HepG2 (cell line): Measurements from ENCODE around the gene CCDC192. TPM values are rescaled to one million over a fixed set of nuclear protein-coding genes. Genes with fewer than 3 reads are reported as not detected.
A peak's percentile ranks its signal among the peaks of the same experiment; 100 is the strongest.

ENCODE experiments used
- ATAC-seq: fragments of 200-7000 bp; cut with Tn5 transposase; 3 replicates; pipeline ENCODE4 v1.9.1; 2020; ENCODE audit warnings: mild to moderate bottlenecking, moderate library complexity
- BruUV-seq: library from RNA; stranded (reverse); fragments of 400-500 nt; replicated peaks from 2 replicates; lab custom pipeline; 2021; lab: Mats Ljungman, UMichigan
- CTCF ChIA-PET: fragments of 300-600 bp; formaldehyde crosslinking; extraction: SDS; loops from one replicate; lab custom pipeline; 2021; ENCODE audit warnings: low total read pairs, inconsistent platforms, low intra/inter-chr PET ratio; lab: Yijun Ruan, JAX
- POLR2A ChIA-PET: fragments of 350-600 bp; sonication (Branson Sonifier 250); formaldehyde crosslinking; loops from one replicate; lab custom pipeline; 2020; ENCODE audit warnings: antibody characterized with exemption, inconsistent platforms; lab: Yijun Ruan, JAX
- DNase-seq: peaks from one replicate; pipeline ENCODE4 v3.0.0-alpha.2; 2015; ENCODE audit warnings: low spot score
- FAIRE-seq: peaks from 3 replicates; lab custom pipeline; 2011; peaks lifted over from hg19 to GRCh38; lab: Jason Lieb, UNC
- H2AFZ ChIP-seq: one replicate; pipeline ENCODE4 v1.6.1; 2011; ENCODE audit warnings: low read length, inconsistent platforms
- H3K27ac ChIP-seq: fragments of 300-600 bp; 3 replicates; pipeline ENCODE4 v1.8.0; 2011; ENCODE audit warnings: mixed run types, mild to moderate bottlenecking, mixed read lengths, low read length, inconsistent platforms; ENCODE audit not compliant: insufficient read depth; ENCODE audit errors: extremely low read length
- H3K27me3 ChIP-seq, 2 experiments: fragments of 200-600 bp in 1 of 2; 2 replicates in 1 of 2; 3 replicates in 1 of 2; pipeline versions ENCODE4 v1.6.0 to v1.8.0; 2011; ENCODE audit warnings: low read length in 2 of 2, mild to moderate bottlenecking in 2 of 2, moderate library complexity in 2 of 2, inconsistent platforms in 1 of 2; ENCODE audit not compliant: insufficient read depth in 2 of 2, control insufficient read depth in 1 of 2
- H3K36me3 ChIP-seq, 2 experiments: fragments of 200-600 bp in 1 of 2; replicated peaks in 1 of 2; 2 replicates in 1 of 2; 3 replicates in 1 of 2; pipeline versions ENCODE4 v1.5.1 to v1.8.0; 2011; ENCODE audit warnings: low read length in 2 of 2, inconsistent platforms in 1 of 2; ENCODE audit not compliant: insufficient read depth in 2 of 2, control insufficient read depth in 1 of 2
- H3K4me1 ChIP-seq: 2 replicates; pipeline ENCODE4 v1.5.1; 2012; ENCODE audit warnings: low read length, inconsistent platforms; ENCODE audit not compliant: insufficient read depth
- H3K4me2 ChIP-seq: 2 replicates; pipeline ENCODE4 v1.6.0; 2011; ENCODE audit warnings: low read depth, low read length, inconsistent platforms
- H3K4me3 ChIP-seq, 3 experiments: fragments of 200-600 bp in 1 of 3; sonication (generic), shearing (Covaris generic) in 1 of 3; replicated peaks in 1 of 3; 2 replicates each; pipeline ENCODE4 v1.5.1; 2011 to 2016; ENCODE audit warnings: low read length in 3 of 3, inconsistent platforms in 2 of 3, low read depth in 2 of 3, mild to moderate bottlenecking in 2 of 3, control low read depth in 1 of 3, mixed read lengths in 1 of 3; ENCODE audit not compliant: insufficient read depth in 1 of 3
- H3K79me2 ChIP-seq: one replicate; pipeline ENCODE4 v1.6.1; 2011; ENCODE audit warnings: low read length, inconsistent platforms; ENCODE audit not compliant: insufficient read depth
- H3K9ac ChIP-seq: 2 replicates; pipeline ENCODE4 v1.6.0; 2011; ENCODE audit warnings: mild to moderate bottlenecking, low read depth, low read length, inconsistent platforms; ENCODE audit not compliant: insufficient read depth
- H3K9me3 ChIP-seq: 2 replicates; pipeline ENCODE4 v1.5.1; 2012; ENCODE audit warnings: mild to moderate bottlenecking, low read length
- H4K20me1 ChIP-seq: 2 replicates; pipeline ENCODE4 v1.6.0; 2011; ENCODE audit warnings: inconsistent platforms, mild to moderate bottlenecking, low read length, moderate library complexity; ENCODE audit not compliant: insufficient read depth
- FOSL2 ChIP-seq: sonication (generic); formaldehyde crosslinking; IDR thresholded peaks from 2 replicates; pipeline ENCODE4 v1.4.0; 2020; ENCODE audit warnings: missing genetic modification reagents
- HOXD1 ChIP-seq: sonication (generic); formaldehyde crosslinking; IDR thresholded peaks from 2 replicates; pipeline ENCODE4 v1.5.0; 2020; ENCODE audit warnings: missing genetic modification reagents
- KDM4B ChIP-seq: sonication (generic); formaldehyde crosslinking; IDR thresholded peaks from 2 replicates; pipeline ENCODE4 v1.4.0; 2020; ENCODE audit warnings: missing genetic modification reagents
- KDM6A ChIP-seq: IDR thresholded peaks from 2 replicates; pipeline ENCODE4 v1.6.1; 2016; ENCODE audit warnings: low read depth
- NRL ChIP-seq: sonication (generic); formaldehyde crosslinking; IDR thresholded peaks from 2 replicates; pipeline ENCODE4 v1.5.0; 2020; ENCODE audit warnings: missing genetic modification reagents, mild to moderate bottlenecking, moderate library complexity, borderline replicate concordance
- PAF1 ChIP-seq: IDR thresholded peaks from 2 replicates; pipeline ENCODE4 v1.6.1; 2016; ENCODE audit warnings: missing genetic modification reagents, missing compliant biosample characterization
- U2AF2 ChIP-seq: fragments of 200-400 bp; formaldehyde crosslinking; IDR thresholded peaks from 2 replicates; pipeline ENCODE4 v1.6.1; 2017; ENCODE audit warnings: low read depth, mild to moderate bottlenecking, low read length
- ZNF770 ChIP-seq: sonication (generic); formaldehyde crosslinking; IDR thresholded peaks from 2 replicates; pipeline ENCODE4 v1.5.0; 2020; ENCODE audit warnings: mild to moderate bottlenecking, missing genetic modification reagents
- WGBS: methylation state at CpG from one replicate; pipeline ENCODE4 v1.1.6; 2017; ENCODE audit warnings: low lambda C conversion rate; 5-methylcytosine and 5-hydroxymethylcytosine counted together
- in situ Hi-C: cut with HindIII; loops from 2 replicates; pipeline ENCODE4 v1.10.0; 2017; ENCODE audit warnings: low pct_unique_long_range_greater_than_20kb; ENCODE audit not compliant: extremely low pct_ligation_motif_present
- intact Hi-C: fragments of 100-400 bp; cut with micrococcal nuclease; formaldehyde crosslinking; loops from one replicate; pipeline ENCODE4 v1.10.0; 2022; ENCODE audit not compliant: unreplicated experiment
- polyA plus RNA-seq, 8 experiments: library from polyadenylated mRNA; depleted of rRNA in 3 of 8; stranded (reverse) in 7 of 8; unstranded in 1 of 8; fragments of >200 nt; fragmentation: Illumina TruSeq in 4 of 8; extraction: Trizol in 4 of 8; gene quantifications; 2 replicates each; pipeline versions ENCODE4 v1.2.1 to v1.2.3, GENCODE V29; 2011 to 2016; ENCODE audit warnings: low read depth in 4 of 8, missing spikeins in 1 of 8, mixed read lengths in 1 of 8; ENCODE audit not compliant: insufficient read depth in 1 of 8
- total RNA-seq, 5 experiments: library from RNA; depleted of rRNA; stranded (reverse); fragments of >200 nt; fragmentation: Illumina TruSeq; extraction: Trizol; gene quantifications; 2 replicates each; pipeline ENCODE4 v1.2.3, GENCODE V29; 2016; ENCODE audit warnings: low read depth in 1 of 5

CCDC192 gene
- total and polyA plus RNA-seq, 2 of the 13 experiments (the other 11 are each of a cell fraction or from before 2014, with no cell fraction given), result not detected

GRCh38 chr5:127924606-127925005, 221.4 kb downstream of the CCDC192 start:
- no peaks in the 10 kb centered on the region for H3K79me2 ChIP-seq
- no peak overlapping the region for H3K4me2 ChIP-seq
- ATAC-seq (no peak), FAIRE-seq (no peak)
- no peak overlapping the region for H3K9ac ChIP-seq
- H3K27me3 ChIP-seq, result no peaks in the 10 kb centered on the region; a peak in 1 of 5 replicates
- no peaks in the 10 kb centered on the region for H4K20me1 ChIP-seq
- no peaks in the 10 kb centered on the region for H3K9me3 ChIP-seq
- intact Hi-C loops, result no loop called here
- ChIA-PET POLR2A (no interaction called here), CTCF (no interaction called here)
- no peaks in the 10 kb centered on the region for H3K36me3 ChIP-seq
- in situ Hi-C loops, result no loop called here
- H3K4me1 ChIP-seq, result no peaks in the 10 kb centered on the region
- TF ChIP-seq HOXD1 (CRISPR knock-in tag), result no peak
- TF ChIP-seq KDM6A (CRISPR knock-in tag), result no peak
- no peak for TF ChIP-seq NRL (CRISPR knock-in tag)
- no peak for TF ChIP-seq U2AF2
- no peak for TF ChIP-seq KDM4B
- no peak for TF ChIP-seq ZNF770 (CRISPR knock-in tag)
- TF ChIP-seq, all 625 proteins: peak for 0
- WGBS, result 14% methylated on average over 1 of the region's 1 CpG
- Histone ChIP-seq H2AFZ (no peak overlapping the region), H3K27ac (no peak overlapping the region), H3K4me3 (no peak overlapping the region)
- BruUV-seq, result no TSS peak
- no peak for DNase-seq

GRCh38 chr5:127925916-127926315, 222.7 kb downstream of the CCDC192 start:
- intact Hi-C loops (no loop called here), in situ Hi-C loops (no loop called here)
- Histone ChIP-seq H3K9me3 (no peaks in the 10 kb centered on the region), H3K27ac (no peak overlapping the region), H3K9ac (no peak overlapping the region), H4K20me1 (no peaks in the 10 kb centered on the region), H3K4me3 (no peak overlapping the region), H3K4me1 (no peaks in the 10 kb centered on the region), H3K4me2 (no peak overlapping the region), H2AFZ (no peak overlapping the region), H3K36me3 (no peaks in the 10 kb centered on the region), H3K27me3 (peaks cover 0 to 3% of the 10 kb centered on the region in 2 experiments; a peak in 1 of 5 replicates), H3K79me2 (no peaks in the 10 kb centered on the region)
- ChIA-PET CTCF (no interaction called here), POLR2A (no interaction called here)
- no TSS peak for BruUV-seq
- TF ChIP-seq FOSL2 (CRISPR knock-in tag), result peak; percentile 54
- TF ChIP-seq PAF1, result no peak
- no peak for ATAC-seq
- FAIRE-seq, result no peak
- DNase-seq, result no peak
- 10% methylated on average over 4 of the region's 4 CpGs for WGBS
